ENCODE data around the gene RNF7.
A peak's percentile ranks its signal among the peaks of the same experiment; 100 is the strongest.
"Not testable (repeated sequence)": the region's sequence is repeated elsewhere in the genome, so short reads cannot be mapped to it uniquely, and the experiment has no call there.

RNF7 gene

DNA sequence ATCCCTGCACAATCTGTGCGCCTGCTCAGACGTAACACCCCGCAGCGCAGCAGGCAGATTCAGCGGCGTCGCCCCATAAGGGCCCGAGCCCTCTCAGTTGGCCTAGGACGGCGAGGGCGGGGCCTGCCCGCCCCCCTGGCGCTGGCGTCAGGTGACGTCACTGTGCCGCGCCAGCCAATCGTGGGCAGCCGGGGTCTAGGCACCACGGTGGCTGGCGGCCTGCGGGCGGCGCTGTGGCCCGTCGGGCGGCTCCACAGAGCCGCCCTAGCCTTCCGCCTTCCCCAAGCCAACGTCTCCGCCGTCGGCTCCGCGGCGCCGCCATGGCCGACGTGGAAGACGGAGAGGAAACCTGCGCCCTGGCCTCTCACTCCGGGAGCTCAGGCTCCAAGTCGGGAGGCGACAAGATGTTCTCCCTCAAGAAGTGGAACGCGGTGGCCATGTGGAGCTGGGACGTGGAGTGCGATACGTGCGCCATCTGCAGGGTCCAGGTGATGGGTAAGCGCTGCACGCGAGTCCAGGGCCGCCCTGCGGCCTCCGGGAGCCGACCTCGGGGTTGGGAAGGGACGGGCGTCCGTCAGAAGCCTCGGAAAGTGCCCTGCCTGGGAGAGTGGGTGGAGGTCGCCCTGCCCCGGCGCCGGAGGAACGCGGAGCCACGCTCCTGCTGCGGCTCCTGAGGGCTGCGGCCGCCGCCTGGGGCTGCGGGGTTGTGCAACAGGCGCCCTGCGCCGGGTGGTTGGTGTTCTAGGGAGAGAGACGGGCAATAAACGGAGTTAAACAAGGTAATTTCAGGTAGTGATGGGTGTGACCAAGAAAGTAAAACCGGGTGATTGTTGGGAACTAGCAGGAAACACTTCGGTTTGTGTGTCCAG lies at the start of gene RNF7:
Gene RNF7, plus strand, starts transcription at position 277 of the 869 bp plus-strand sequence. Its CDS starts 44 bp downstream, at position 321.
- peak; percentile 96 for DNase-seq

DNA sequence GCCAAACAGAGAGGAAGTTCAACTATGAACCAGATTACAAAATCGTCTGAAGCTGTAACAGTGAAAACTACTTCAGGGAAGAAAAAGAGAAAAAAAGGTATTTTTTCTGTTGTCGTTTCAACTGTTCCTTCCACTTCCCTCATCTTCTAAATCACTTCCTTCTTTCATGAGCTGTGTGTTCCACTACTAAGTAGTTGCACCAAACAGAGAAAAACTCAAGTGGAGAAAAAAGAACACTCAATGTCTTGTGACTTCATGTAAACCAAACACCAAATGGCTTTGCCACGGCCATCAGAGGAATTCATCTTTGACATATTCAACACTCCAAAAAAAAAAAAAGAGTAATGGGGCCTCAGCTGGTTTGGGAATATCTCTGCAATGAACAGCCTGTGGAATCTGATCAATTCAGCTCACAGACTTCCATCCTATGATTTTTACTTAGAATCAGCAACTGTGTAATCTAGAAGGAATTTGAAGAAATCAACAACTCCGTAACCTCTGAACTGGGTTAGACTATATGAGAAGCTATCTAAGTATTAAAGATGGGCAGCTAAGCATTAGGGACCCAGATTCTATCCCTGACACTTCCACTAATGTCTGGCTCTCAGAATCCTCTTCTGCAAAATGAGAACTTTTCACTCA lies 47.5 kb upstream of the RNF7 start:
- DNase-seq: no peak

DNA sequence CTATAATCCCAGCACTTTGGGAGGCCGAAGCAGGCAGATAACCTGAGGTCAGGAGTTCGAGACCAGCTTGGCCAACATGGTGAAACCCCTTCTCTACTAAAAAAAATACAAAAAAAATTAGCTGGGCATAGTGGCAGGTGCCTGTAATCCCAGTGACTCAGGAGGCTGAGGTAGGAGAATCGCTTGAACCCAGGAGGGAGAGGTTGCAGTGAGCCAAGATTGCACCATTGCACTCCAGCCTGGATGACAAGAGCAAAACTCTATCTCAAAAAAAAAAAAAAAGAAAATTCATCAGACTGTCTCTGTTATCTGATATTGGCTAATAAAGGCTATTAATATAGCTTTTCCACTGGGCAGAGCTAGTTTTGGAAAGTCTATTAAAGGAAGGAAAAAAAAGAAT lies 46.6 kb upstream of the RNF7 start:
- not testable (repeated sequence) for DNase-seq

DNA sequence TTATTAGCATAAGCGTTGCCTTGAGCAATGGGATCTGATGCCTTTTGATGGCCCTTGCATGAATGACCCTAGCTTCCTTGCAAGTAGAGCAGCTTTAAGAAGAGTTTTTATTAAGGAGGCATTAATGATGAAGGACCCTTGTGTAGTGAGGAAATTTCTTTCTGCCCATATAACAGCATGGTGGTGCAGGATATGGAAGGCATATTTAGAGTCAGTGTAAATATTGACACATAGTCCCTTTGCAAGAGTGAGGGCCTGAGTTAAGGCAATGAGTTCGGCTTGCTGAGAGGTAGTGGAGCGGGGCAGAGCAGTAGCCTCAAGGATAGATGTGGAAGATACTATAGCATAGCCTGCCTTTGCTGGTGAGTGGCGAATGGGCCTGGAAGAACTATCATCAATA lies 45.1 kb upstream of the RNF7 start:
- not testable (repeated sequence) for DNase-seq

DNA sequence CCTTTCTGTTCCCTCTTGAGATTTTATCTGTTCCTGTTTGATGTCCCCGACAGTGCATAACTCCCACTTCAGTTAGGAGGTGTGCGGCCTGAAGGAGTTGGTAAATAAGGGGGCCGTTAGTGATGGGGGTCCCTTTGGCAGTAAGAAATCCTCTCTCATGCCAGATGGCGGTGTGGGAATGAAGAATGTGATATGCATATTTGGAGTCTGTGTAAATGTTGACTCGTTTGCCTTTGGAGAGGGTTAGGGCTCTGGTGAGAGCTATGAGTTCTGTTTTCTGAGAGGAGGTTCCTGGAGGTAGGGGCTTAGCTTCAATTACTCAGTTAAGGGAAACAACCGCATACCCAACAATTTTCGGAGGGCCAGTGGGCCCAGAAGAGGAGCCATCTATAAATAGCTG lies 38.8 kb upstream of the RNF7 start:
- DNase-seq: no peak

DNA sequence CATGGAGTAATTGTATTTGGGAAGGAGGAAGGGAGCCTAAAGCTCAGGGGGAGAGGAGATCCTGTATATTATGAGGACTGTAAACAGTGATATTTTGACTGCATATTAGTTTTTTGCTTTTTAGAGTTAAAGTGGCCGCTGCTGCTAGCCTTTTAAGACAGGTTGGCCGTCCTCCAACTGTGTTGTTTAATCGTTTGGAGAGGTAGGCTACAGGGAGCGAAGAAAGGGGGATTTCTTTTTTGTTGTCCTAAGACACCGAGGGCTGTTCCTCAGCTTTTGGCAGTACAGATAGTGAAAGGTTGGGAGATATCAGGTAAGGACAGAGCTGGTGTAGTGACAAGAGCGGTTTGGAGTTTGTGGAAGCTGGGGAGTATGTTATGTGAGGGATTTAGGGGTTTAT lies 38.2 kb upstream of the RNF7 start:
- DNase-seq: no peak

DNA sequence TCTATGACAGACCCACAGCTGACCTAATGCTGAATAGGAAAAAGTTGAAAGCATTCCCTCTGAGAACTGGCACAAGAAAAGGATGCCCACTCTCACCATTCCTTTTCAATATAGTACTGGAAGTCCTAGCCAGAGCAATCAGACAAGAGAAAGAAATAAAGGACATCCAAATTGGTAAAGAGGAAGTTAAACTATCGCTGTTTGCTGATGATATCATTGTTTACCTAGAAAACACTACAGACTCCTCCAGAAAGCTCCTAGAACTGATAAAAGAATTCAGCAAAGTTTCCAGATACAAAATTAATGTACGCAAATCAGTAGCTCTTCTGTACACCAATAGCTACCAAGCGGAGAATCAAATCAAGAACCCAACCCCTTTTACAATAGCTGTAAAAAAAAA lies 34.7 kb upstream of the RNF7 start:
- DNase-seq: not testable (repeated sequence)

DNA sequence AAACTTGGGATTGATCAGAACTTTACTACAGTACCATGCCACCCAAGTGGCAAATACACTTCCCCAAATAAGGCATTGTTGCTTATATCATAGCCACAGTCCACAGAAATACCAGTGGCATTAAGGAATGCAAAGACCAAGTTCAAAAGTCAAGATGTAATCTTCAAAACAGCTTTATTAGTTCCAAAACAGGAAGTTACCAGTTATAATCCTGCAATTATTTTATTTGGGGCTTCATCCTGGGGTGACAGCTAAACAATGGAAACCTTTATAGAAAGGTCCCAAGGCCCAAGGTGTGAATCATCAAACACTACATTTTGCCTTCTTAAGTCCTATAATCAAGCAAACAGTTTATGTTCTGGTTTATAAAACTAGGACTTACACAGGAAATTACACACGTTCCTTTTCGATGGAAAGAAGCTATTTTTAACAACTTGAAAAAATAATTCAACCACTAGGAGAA lies 30.3 kb upstream of the RNF7 start:
- no peak for DNase-seq

DNA sequence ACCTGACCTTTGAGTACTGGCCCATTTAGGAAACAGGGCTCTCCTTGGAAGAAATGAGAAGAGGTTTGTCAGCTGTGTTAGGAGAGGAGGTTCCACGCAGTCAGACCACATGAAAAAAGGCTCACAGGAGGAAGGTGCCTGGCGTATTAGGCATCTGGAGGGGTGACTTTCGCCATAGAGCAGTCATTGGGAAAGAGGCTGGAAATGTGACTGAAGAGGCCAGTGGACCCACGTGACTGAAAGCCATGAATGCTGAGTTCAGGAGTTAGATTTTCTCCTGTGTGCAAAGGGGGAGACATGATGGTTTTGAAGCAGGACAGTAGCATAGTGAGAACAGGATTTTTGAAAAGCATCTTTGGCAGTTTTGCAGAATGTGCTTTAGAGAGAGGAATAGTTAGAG lies 29.7 kb upstream of the RNF7 start:
- no peak for DNase-seq

DNA sequence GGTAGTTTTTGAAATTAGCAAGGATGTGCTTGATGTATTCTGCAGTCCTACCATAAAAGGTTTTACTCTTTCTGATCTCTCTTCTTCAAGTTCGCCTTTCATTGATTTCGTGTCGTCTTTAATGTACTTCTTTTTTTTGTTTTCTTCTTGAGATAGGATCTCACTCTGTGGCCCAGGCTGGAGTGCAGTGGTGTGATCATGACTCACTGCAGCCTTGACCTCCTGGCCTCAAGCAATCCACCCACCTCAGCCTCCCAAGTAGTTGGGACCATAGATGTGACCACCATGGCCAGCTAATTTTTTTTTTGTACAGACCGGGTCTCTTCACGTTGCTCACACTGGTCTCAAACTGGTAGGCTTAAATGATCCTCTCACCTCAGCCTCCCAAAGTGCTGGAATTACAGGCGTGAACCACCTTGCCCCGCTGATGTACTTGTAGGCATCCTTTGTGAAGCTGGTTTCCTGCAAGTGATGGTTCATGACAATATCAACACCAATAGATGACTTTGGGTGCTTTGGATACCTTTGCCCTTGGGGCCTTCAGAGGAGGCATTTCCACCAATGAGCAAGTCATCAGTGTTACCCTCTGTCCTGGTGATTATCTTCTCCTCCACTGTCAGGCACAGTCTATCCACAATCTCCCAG lies 28.9 kb upstream of the RNF7 start:
- no peak for DNase-seq

DNA sequence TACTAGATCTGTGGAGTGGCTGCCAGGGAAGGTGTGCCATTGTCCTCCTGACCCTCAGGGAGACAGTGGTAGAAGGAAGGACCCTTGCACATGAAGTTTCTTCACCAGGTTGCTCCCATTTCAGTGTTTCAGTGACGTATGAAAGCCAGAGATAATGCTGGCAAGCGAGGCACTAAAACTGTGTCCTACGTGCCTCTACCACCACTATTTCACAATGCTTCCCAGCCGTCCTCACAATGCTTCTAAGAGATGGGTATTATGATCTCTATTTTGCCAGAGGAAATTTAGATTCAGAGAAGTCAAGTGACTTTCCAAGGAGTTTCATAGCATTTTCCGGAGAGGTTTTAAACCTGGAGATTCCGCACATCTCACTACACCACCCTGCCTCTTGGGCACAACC lies 28.0 kb upstream of the RNF7 start:
- no peak for DNase-seq

DNA sequence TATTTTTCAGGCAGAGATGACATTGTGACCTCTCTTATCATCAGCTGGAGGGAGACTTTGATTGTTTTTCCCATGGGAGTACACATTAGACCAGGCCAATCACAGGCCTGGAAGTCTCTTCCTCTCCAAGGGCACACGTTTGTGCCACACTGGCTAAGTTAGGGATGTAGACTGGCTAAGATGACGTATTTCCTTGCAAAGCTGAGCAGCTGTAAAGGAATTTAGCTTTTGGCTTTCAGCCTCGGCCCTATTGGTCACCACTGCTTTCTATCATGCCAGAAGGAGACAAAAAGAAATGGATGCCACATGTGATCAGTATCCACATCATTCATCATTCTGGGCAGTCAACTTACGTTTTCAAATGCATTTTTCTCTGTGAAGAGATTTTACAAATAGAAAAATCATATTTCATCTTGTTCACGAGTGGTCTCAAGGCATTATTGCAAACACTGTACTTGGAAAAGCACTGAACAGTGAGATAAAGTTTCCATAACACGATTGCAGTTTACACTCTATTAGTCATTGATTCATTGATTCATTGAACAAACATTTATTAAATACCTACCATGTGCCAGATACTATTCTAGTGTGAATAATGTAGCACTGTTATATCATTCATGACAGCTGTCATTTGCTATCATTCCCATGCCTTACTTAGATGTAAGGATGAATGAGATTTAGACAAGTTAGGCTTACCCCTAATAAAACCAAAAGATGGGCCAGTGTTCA lies 27.0 kb upstream of the RNF7 start:
- no peak for DNase-seq

DNA sequence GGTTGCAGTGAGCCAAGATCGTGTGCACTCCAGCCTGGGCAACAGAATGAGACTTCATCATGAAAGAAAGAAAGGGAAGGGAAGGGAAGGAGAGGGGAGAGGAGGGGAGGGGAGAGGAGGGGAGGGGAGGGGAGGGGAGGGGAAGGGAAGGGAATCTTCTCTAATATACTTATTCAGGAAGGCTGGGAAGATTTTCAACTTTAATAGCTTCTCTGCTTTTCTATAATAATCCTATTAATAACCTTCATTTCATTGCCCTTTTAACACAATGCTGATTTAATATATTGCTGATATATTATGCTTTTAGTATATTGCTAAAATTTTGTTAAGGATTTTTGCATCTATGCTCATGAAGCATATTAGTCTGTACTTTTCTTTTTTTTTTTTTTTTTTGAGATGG lies 23.4 kb upstream of the RNF7 start:
- DNase-seq: no peak

DNA sequence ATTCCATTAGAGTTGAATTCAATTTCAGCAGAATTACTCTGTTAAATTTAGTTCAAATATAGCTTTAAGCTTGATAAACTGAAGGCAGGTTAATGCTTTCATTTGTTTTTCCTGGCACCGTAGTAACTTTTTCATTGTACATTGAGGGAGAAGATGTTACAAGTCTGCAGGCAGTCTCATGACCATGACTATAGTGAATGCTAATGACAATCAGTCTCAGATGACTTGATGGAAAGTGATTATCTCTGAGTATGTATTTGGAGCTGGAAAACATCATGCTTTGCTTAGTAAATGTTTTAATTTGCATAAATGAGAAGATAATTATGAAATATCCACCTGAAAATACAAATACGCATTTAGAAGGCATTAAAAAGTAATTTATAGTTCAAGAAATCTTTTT lies 16.0 kb upstream of the RNF7 start:
- no peak for DNase-seq

DNA sequence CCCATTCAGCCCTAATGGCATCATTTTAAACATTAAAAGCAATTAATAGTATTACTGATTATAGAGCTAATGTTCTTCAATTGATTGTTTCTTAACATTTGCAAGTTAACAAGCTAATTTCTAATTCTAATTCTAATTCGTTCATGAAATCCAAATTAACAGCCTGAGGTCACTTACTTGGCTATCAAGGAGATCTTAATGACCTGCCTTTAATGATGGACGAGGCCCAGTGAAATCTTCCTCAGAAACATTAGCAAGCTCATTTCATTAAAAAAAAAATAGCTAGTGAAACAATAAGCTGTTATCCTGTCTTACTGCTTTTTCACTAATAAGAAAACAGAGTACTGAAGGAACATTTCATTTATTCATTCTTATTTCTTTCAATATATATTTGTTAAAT lies 15.4 kb upstream of the RNF7 start:
- no peak for DNase-seq

DNA sequence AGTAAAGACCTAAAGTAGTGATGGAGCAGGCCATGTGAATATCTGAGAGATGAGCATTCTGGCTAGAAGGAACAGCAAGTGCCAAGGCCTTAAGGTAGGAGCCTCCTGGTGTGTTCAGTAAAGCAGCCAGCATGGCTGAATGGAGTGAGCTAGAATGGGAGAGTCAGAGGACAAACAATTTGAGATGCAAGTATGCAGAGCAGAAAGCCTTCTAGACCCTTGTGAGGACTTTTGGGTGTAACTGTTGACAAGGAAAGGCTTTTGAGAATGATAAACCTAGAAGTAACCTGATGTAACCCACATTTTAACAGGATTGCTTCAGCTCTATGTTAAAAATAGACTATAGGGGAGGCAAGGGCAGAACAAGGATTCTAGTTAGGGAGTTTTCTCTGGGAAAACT lies 14.8 kb upstream of the RNF7 start:
- no peak for DNase-seq

DNA sequence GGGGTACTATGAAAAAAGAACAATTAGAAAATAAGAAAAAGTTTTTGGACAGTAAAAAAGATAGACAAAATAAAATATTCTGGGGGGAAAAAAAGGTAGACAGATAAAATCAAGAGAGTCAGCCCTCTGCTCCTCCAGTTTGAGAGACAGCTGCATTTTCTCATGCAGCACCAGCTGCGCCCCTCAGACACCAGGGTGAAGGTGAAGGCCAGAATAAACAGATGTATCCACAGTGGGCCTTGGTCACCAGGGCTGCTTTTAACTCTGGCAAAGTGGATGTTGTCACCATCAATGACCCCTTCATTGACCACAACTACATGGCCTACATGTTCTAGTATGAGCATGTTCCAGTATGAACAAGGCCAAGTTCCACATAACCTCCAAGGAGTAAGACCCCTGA lies 13.9 kb upstream of the RNF7 start:
- no peak for DNase-seq

DNA sequence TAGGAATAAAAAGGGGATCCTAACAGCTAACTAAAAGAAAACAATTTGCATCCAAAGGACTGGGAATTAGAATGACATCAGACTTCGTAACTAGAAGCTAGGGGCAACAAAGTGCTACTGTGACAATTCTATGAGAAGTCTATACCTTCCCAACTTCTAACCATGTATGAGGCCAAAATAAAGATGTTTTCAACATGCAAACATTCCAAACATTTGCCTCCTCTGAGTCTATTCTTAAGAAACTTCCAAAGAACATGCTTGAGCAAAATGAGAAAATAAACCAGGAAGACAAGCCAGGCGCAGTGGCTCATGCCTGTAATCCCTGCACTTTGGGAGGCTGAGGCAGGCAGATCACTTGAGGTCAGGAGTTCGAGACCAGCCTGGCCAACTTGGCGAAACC lies 13.1 kb upstream of the RNF7 start:
- DNase-seq: no peak

DNA sequence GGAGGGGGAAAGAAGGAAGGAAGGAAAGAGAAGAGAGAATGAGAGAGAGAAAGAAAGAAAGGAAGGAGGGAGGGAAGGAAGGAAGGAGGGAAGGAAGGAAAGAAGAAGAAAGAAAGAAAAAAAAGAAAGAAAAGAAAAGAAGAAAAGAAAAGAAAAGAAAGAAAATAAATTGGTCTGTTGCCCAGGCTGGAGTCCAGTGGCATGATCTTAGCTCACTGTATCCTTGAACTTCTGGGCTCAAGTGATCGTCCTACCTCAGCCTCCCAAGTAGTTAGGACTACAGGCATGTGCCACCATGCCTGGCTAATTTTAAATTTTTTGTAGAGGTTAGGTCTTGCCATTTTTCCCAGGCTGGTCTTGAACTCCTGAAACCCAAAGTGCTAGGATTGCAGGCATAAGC lies 11.6 kb upstream of the RNF7 start:
- DNase-seq: no peak

DNA sequence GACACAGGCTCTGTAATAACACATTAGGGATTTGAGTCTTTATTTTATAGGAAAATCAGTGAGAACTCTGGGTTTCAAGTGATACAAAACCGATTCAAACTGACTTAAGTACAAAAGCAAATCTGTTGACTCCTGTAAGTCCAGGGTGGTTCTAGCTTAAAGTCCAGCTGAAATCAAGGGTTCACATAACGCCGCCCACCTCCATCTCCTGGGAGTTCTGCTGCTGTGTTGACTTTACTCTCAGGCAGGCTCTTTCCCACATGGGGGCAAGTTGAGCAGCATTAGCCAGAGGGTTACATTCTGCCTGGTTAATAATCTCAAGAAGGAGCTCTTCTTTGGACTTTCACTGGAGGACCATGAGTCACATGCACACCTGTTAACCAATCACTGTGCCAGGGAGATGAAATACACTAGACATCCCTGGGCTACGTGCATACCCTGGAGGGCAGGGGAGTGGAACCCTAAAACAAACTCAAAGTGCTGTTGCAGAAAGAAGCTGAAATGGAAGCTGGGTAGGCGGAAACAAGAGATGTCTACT lies 9.7 kb upstream of the RNF7 start:
- no peak for DNase-seq

DNA sequence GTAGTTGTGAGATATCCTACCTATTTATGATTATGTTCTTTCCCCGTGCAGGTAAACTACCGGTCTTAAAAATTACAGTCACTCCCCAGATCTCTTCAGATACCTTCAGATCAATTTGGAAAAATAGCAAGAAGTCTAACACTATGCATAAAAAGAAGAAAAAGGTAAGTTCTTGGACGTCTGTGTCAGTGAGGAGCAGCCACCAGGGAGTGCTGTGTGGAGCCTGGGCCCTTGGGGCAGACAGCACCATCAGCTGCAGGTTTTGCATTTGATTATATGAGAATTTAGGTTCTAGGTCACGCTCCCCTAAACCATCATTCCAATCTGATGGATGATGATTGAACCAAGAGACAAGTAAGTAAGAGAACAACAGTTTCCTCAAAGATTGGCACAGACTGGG lies 8.9 kb upstream of the RNF7 start:
- no peak for DNase-seq

DNA sequence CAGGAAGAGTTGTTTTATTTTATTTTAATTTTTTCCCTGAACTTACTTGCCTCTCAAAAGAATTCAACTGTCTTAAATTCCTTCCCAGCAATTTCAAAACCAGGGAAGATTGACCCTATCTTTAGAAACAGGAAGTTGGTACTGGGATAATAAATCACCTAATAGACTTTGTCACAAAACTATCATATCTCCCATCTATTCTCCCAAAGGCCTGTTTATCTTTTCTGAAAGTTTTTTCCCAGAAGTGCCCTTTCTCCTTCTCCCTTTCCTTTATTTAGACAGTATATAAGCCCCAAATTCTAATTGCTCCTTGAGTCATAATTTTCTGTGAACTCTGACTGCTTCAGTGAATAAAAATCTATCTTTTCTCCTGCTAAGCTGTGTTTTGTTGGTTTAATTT lies 2.9 kb upstream of the RNF7 start:
- DNase-seq: no peak

Measured in activated CD4-positive, CD25-positive, alpha-beta regulatory T cell treated with anti-CD3 and anti-CD28 coated beads, Interleukin-2, amount 50 U/mL, for 72 hours (primary cell).